WERI-Rb-1 (cell line): ENCODE data around the gene ABCB8.

Experiments used
- DNase-seq: peaks from one replicate; pipeline ENCODE4 v3.0.0-alpha.2; 2020
- H3K27ac ChIP-seq: fragments of 250-450 bp; sonication (Bioruptor Pico); 2 replicates; pipeline ENCODE4 v1.5.1; 2020; ENCODE audit warnings: mild to moderate bottlenecking, moderate library complexity
- H3K27me3 ChIP-seq: fragments of 250-450 bp; sonication (Bioruptor Pico); 2 replicates; pipeline ENCODE4 v1.5.1; 2021; ENCODE audit warnings: mild to moderate bottlenecking, low read depth, moderate library complexity; ENCODE audit not compliant: insufficient read depth, severe bottlenecking
- H3K36me3 ChIP-seq: fragments of 250-450 bp; sonication (Bioruptor Pico); 2 replicates; pipeline ENCODE4 v1.5.1; 2020; ENCODE audit warnings: mild to moderate bottlenecking, moderate library complexity
- H3K4me3 ChIP-seq: 2 replicates; pipeline ENCODE4 v1.5.1; 2011; ENCODE audit warnings: low read depth, mild to moderate bottlenecking, control low read depth, low read length
- H3K9me3 ChIP-seq: fragments of 250-450 bp; sonication (Bioruptor Pico); 2 replicates; pipeline ENCODE4 v1.5.1; 2021; ENCODE audit warnings: mild to moderate bottlenecking, moderate library complexity; ENCODE audit not compliant: severe bottlenecking
- CTCF ChIP-seq: IDR thresholded peaks from 2 replicates; pipeline ENCODE4 v1.5.1; 2011; ENCODE audit warnings: low read depth, mild to moderate bottlenecking, control low read depth, inconsistent platforms, low read length

ABCB8 gene

GRCh38 chr7:151075662-151075971 is 47.4 kb downstream of the ABCB8 start:
- no peak for TF ChIP-seq CTCF
- Histone ChIP-seq H3K27ac (no peak overlapping the region), H3K9me3 (no peaks in the 10 kb centered on the region), H3K36me3 (peaks cover 82% of the 10 kb centered on the region), H3K4me3 (no peak overlapping the region), H3K27me3 (no peaks in the 10 kb centered on the region)
- DNase-seq: no peak

- peaks cover 78% of the 10 kb centered on the region for H3K36me3 ChIP-seq
- no peaks in the 10 kb centered on the region for H3K27me3 ChIP-seq
- H3K4me3 ChIP-seq: no peak overlapping the region
- H3K9me3 ChIP-seq: no peaks in the 10 kb centered on the region
- no peak for DNase-seq
- H3K27ac ChIP-seq: no peak overlapping the region
- TF ChIP-seq CTCF: no peak
These were observed 47.8 kb downstream of the ABCB8 start for GRCh38 chr7:151075978-151076426.

GRCh38 chr7:151076863-151077704 is 48.8 kb downstream of the ABCB8 start:
- peaks cover 74% of the 10 kb centered on the region for H3K36me3 ChIP-seq
- no peak for DNase-seq

GRCh38 chr7:151077705-151078232 is 49.5 kb downstream of the ABCB8 start:
- Histone ChIP-seq H3K36me3 (peaks cover 67% of the 10 kb centered on the region), H3K27me3 (no peaks in the 10 kb centered on the region), H3K4me3 (no peak overlapping the region), H3K27ac (peak overlapping the region; percentile 43), H3K9me3 (no peaks in the 10 kb centered on the region)
- no peak for DNase-seq
- no peak for TF ChIP-seq CTCF

More at GRCh38 chr7:151076863-151077704, 48.8 kb downstream of the ABCB8 start:
- Histone ChIP-seq H3K27ac (peak overlapping the region; percentile 43; the same call in 1 of the 2 replicates), H3K9me3 (no peaks in the 10 kb centered on the region), H3K4me3 (no peak overlapping the region), H3K27me3 (no peaks in the 10 kb centered on the region)
- peak; percentile 59 for TF ChIP-seq CTCF

- Histone ChIP-seq H3K27me3 (no peaks in the 10 kb centered on the region), H3K9me3 (no peaks in the 10 kb centered on the region), H3K27ac (peak overlapping the region; percentile 5; the same call in 1 of the 2 replicates), H3K36me3 (peaks cover 61% of the 10 kb centered on the region), H3K4me3 (no peak overlapping the region)
- DNase-seq: peak; percentile 68
- no peak for TF ChIP-seq CTCF
These were observed 50.2 kb downstream of the ABCB8 start for GRCh38 chr7:151078233-151079040.
